A549 (cell line): ENCODE data around the gene NAA60. TPM values are rescaled to one million over a fixed set of nuclear protein-coding genes. Genes with fewer than 3 reads are reported as not detected.

Source experiments
- ATAC-seq, 2 experiments: fragments of 200-7000 bp in 1 of 2; fragments of >200 bp in 1 of 2; cut with Nextera tagmentation in 1 of 2; cut with Tn5 transposase in 1 of 2; 3 replicates each; pipeline versions ENCODE4 v1.8.0 to v1.9.1; 2018 to 2020; ENCODE audit warnings: mild to moderate bottlenecking in 1 of 2, moderate library complexity in 1 of 2
- CTCF ChIA-PET: fragments of 300-600 bp; sonication (Branson Sonifier 250); formaldehyde crosslinking; extraction: SDS; loops from one replicate; lab custom pipeline; 2021; ENCODE audit warnings: antibody characterized with exemption, inconsistent platforms; lab: Yijun Ruan, JAX
- POLR2A ChIA-PET: fragments of 350-600 bp; formaldehyde crosslinking; extraction: SDS; loops from one replicate; lab custom pipeline; 2021; ENCODE audit warnings: antibody characterized with exemption, inconsistent platforms; lab: Yijun Ruan, JAX
- DNase-seq, 2 experiments: peaks; one replicate each; pipeline versions ENCODE4 v3.0.0 to v3.0.0-alpha.2; 2011 to 2016; ENCODE audit warnings: low read depth in 1 of 2, low spot score in 1 of 2
- FAIRE-seq: peaks from 2 replicates; lab custom pipeline; 2011; peaks lifted over from hg19 to GRCh38; lab: Jason Lieb, UNC
- H3K27ac ChIP-seq, 2 experiments: fragments of >200 bp; sonication (Bioruptor Twin); formaldehyde crosslinking; 3 replicates each; pipeline ENCODE4 v1.5.1; 2016 to 2017
- H3K4me1 ChIP-seq: fragments of >200 bp; sonication (Bioruptor Twin); formaldehyde crosslinking; 3 replicates; pipeline ENCODE4 v1.6.1; 2016
- H3K4me2 ChIP-seq: fragments of >200 bp; sonication (Bioruptor Twin); formaldehyde crosslinking; 3 replicates; pipeline ENCODE4 v1.6.1; 2016
- H3K4me3 ChIP-seq: fragments of >200 bp; sonication (Bioruptor Twin); formaldehyde crosslinking; 3 replicates; pipeline ENCODE4 v1.5.1; 2016
- H3K9me3 ChIP-seq: fragments of >200 bp; sonication (Bioruptor Twin); formaldehyde crosslinking; 3 replicates; pipeline ENCODE4 v1.6.1; 2016
- ATOH8 ChIP-seq: fragments of 250-450 bp; sonication (Bioruptor Pico); IDR thresholded peaks from 2 replicates; pipeline ENCODE4 v1.5.0; 2020; ENCODE audit warnings: low read depth, mild to moderate bottlenecking, moderate library complexity
- CBX2 ChIP-seq: fragments of 200-600 bp; sonication (generic); IDR thresholded peaks from 2 replicates; pipeline ENCODE4 v1.6.1; 2016; ENCODE audit warnings: low read depth, mild to moderate bottlenecking, borderline replicate concordance
- CBX8 ChIP-seq: fragments of 200-600 bp; sonication (generic); IDR thresholded peaks from 2 replicates; pipeline ENCODE4 v1.6.1; 2016
- CEBPB ChIP-seq, 2 experiments: fragments of >200 bp in 1 of 2; sonication (Bioruptor Twin) in 1 of 2; formaldehyde crosslinking in 1 of 2; IDR thresholded peaks; 2 replicates each; pipeline ENCODE4 v1.6.1; 2012 to 2016
- CTCF ChIP-seq: fragments of >200 bp; sonication (Bioruptor Twin); formaldehyde crosslinking; IDR thresholded peaks from 3 replicates; pipeline ENCODE4 v1.5.1; 2016
- E2F6 ChIP-seq: IDR thresholded peaks from 2 replicates; pipeline ENCODE4 v1.6.1; 2012; ENCODE audit warnings: low read depth, borderline replicate concordance
- EHF ChIP-seq: fragments of 250-450 bp; sonication (Bioruptor Pico); IDR thresholded peaks from 2 replicates; pipeline ENCODE4 v1.5.0; 2020; ENCODE audit warnings: mild to moderate bottlenecking
- EHMT2 ChIP-seq: fragments of 200-600 bp; sonication (generic); IDR thresholded peaks from 2 replicates; pipeline ENCODE4 v1.6.1; 2016; ENCODE audit warnings: antibody characterized with exemption, low read depth, mild to moderate bottlenecking, moderate library complexity
- ESRRA ChIP-seq: fragments of 150-350 bp; IDR thresholded peaks from 2 replicates; pipeline ENCODE4 v1.6.1; 2014; ENCODE audit warnings: mild to moderate bottlenecking, low read length, borderline replicate concordance
- GATA3 ChIP-seq: IDR thresholded peaks from 2 replicates; pipeline ENCODE4 v1.6.1; 2012; ENCODE audit warnings: borderline replicate concordance
- HDAC2 ChIP-seq: fragments of 200-600 bp; sonication (generic); IDR thresholded peaks from 2 replicates; pipeline ENCODE4 v1.6.1; 2016
- HES2 ChIP-seq: fragments of >200 bp; sonication (Bioruptor Twin); formaldehyde crosslinking; IDR thresholded peaks from 2 replicates; pipeline ENCODE4 v1.6.1; 2016
- HEYL ChIP-seq: fragments of 250-450 bp; sonication (Bioruptor Pico); IDR thresholded peaks from 2 replicates; pipeline ENCODE4 v1.8.0; 2021; ENCODE audit warnings: mild to moderate bottlenecking, moderate library complexity
- HMGXB4 ChIP-seq: fragments of 250-450 bp; sonication (Bioruptor Pico); IDR thresholded peaks from 2 replicates; pipeline ENCODE4 v1.5.0; 2021; ENCODE audit warnings: mild to moderate bottlenecking, moderate library complexity, borderline replicate concordance
- JUN ChIP-seq, 2 experiments: fragments of >200 bp; sonication (Bioruptor Twin); formaldehyde crosslinking; IDR thresholded peaks; 2 replicates in 1 of 2; 3 replicates in 1 of 2; pipeline ENCODE4 v1.6.1; 2016 to 2017
- MAFK ChIP-seq: fragments of 450-650 bp; IDR thresholded peaks from 2 replicates; pipeline ENCODE4 v1.6.1; 2014; ENCODE audit not compliant: partially characterized antibody
- MAX ChIP-seq: IDR thresholded peaks from 2 replicates; pipeline ENCODE4 v1.6.1; 2012
- MAZ ChIP-seq: fragments of 150-350 bp; IDR thresholded peaks from 2 replicates; pipeline ENCODE4 v1.6.1; 2014; ENCODE audit warnings: antibody characterized with exemption, low read depth, low read length, borderline replicate concordance
- MYC ChIP-seq: IDR thresholded peaks from 2 replicates; pipeline ENCODE4 v1.6.1; 2012; ENCODE audit warnings: mild to moderate bottlenecking, inconsistent platforms, low read length, improper control_type of control experiment, borderline replicate concordance
- PBX3 ChIP-seq: IDR thresholded peaks from 2 replicates; pipeline ENCODE4 v1.6.1; 2012
- PHF8 ChIP-seq: fragments of 200-600 bp; sonication (generic); IDR thresholded peaks from 2 replicates; pipeline ENCODE4 v1.6.1; 2016; ENCODE audit warnings: low read depth, mild to moderate bottlenecking, antibody characterized with exemption, moderate library complexity, borderline replicate concordance
- POLR2AphosphoS2 ChIP-seq: conservative IDR thresholded peaks from 2 replicates; pipeline ENCODE4 v1.6.1; 2012; ENCODE audit warnings: low read length, improper control_type of control experiment, inconsistent platforms
- RAD21 ChIP-seq, 2 experiments: fragments of >200 bp in 1 of 2; sonication (Bioruptor Twin) in 1 of 2; formaldehyde crosslinking in 1 of 2; IDR thresholded peaks in 1 of 2; conservative IDR thresholded peaks in 1 of 2; 2 replicates in 1 of 2; 3 replicates in 1 of 2; pipeline ENCODE4 v1.6.1; 2012 to 2018; ENCODE audit warnings: inconsistent platforms in 1 of 2
- RCOR1 ChIP-seq: fragments of 150-350 bp; IDR thresholded peaks from 2 replicates; pipeline ENCODE4 v1.6.1; 2014; ENCODE audit warnings: antibody characterized with exemption, low read length, low read depth
- RNF2 ChIP-seq: fragments of 200-600 bp; sonication (generic); IDR thresholded peaks from 2 replicates; pipeline ENCODE4 v1.6.1; 2016; ENCODE audit warnings: low read depth, mild to moderate bottlenecking, antibody characterized with exemption, moderate library complexity, borderline replicate concordance
- SREBF2 ChIP-seq: fragments of 450-650 bp; IDR thresholded peaks from 2 replicates; pipeline ENCODE4 v1.6.1; 2014; ENCODE audit warnings: mild to moderate bottlenecking, moderate library complexity
- ZC3H11A ChIP-seq: fragments of 450-650 bp; IDR thresholded peaks from 2 replicates; pipeline ENCODE4 v1.6.1; 2014; ENCODE audit warnings: antibody characterized with exemption, mild to moderate bottlenecking
- ZNF302 ChIP-seq: fragments of 250-450 bp; sonication (Bioruptor Pico); IDR thresholded peaks from 2 replicates; pipeline ENCODE4 v1.9.0; 2021; ENCODE audit warnings: inconsistent platforms, mild to moderate bottlenecking, moderate library complexity
- WGBS: methylation state at CpG from one replicate; pipeline ENCODE4 v1.1.6; 2017; ENCODE audit errors: missing lambda C conversion rate; 5-methylcytosine and 5-hydroxymethylcytosine counted together
- polyA plus RNA-seq, 4 experiments: library from polyadenylated mRNA; depleted of rRNA in 3 of 4; stranded (reverse); fragments of >200 nt; fragmentation: RNase III in 1 of 4; extraction: RNeasy Plus Mini Kit Qiagen cat#74134 plus additional on column Dnase treatment in 1 of 4; gene quantifications; 2 replicates in 3 of 4; 3 replicates in 1 of 4; pipeline ENCODE4 v1.2.3, GENCODE V29; 2011 to 2017

NAA60 gene
- polyA plus RNA-seq, 2 of the 4 experiments (the other 2 are of a cell fraction): 41.6 to 43.9 TPM

GRCh38 chr16:3482659-3483241, 39.3 kb downstream of the NAA60 start:
- no peak for ATAC-seq
- ChIA-PET CTCF (interaction anchor here (1.5 kb wide), 1 partner anchor 12 kb away, joined by 3 read pairs; the partner anchor contains the start of gene C16orf90), POLR2A (no interaction called here)
- TF ChIP-seq RNF2 (no peak), ZC3H11A (no peak), MAFK (no peak), ATOH8 (CRISPR knock-in tag) (no peak), EHMT2 (no peak), ZNF302 (CRISPR knock-in tag) (no peak), EHF (CRISPR knock-in tag) (no peak), CBX2 (no peak), HMGXB4 (CRISPR knock-in tag) (no peak), RCOR1 (no peak), HEYL (CRISPR knock-in tag) (no peak), PBX3 (no peak), E2F6 (no peak), CEBPB (IDR thresholded peaks at IDR 0.05) (no peak), CBX8 (no peak), SREBF2 (no peak), JUN (IDR thresholded peaks at IDR 0.05) (no peak), ESRRA (no peak), GATA3 (no peak)
- FAIRE-seq: no peak
- no peak overlapping the region for H3K27ac ChIP-seq
- H3K4me1 ChIP-seq: no peaks in the 10 kb centered on the region
- no peak for DNase-seq
- WGBS: 96% methylated on average over 18 of the region's 18 CpGs
- H3K4me2 ChIP-seq: no peak overlapping the region
- H3K9me3 ChIP-seq: no peaks in the 10 kb centered on the region
- H3K4me3 ChIP-seq: no peak overlapping the region

- H3K27ac ChIP-seq: no peak overlapping the region
- H3K9me3 ChIP-seq: no peaks in the 10 kb centered on the region
- FAIRE-seq: no peak
- ChIA-PET POLR2A (no interaction called here), CTCF (interaction anchor here (1.2 to 1.5 kb wide), 2 partner anchors 16 kb away, joined by 4 to 5 read pairs; partner anchors contain the start of gene CLUAP1)
- DNase-seq: no peak
- ATAC-seq: no peak
- H3K4me3 ChIP-seq: no peak overlapping the region
- no peak overlapping the region for H3K4me2 ChIP-seq
- H3K4me1 ChIP-seq: no peaks in the 10 kb centered on the region
- WGBS: 88% methylated on average over 26 of the region's 30 CpGs
- no peak for TF ChIP-seq POLR2AphosphoS2
- no peak for TF ChIP-seq HES2
- TF ChIP-seq PHF8: no peak
- TF ChIP-seq RAD21 (conservative IDR thresholded peaks at IDR 0.05 in 1 of 2, IDR thresholded peaks at IDR 0.05 in 1 of 2): no peak
- TF ChIP-seq GATA3: no peak
- no peak for TF ChIP-seq EHMT2
- no peak for TF ChIP-seq CBX8
- TF ChIP-seq MAX: no peak
- TF ChIP-seq ESRRA: no peak
- no peak for TF ChIP-seq MAZ
- no peak for TF ChIP-seq HDAC2
- TF ChIP-seq ZC3H11A: no peak
- no peak for TF ChIP-seq ATOH8 (CRISPR knock-in tag)
- TF ChIP-seq CTCF: no peak
- TF ChIP-seq MYC: no peak
These were observed 41.0 kb downstream of the NAA60 start for GRCh38 chr16:3484318-3485096.
